GM21528 (cell line): ENCODE results near the gene PELI2.

ENCODE experiments used
- ATAC-seq: cut with Tn5 transposase; IDR thresholded peaks from one replicate; pipeline ENCODE4 v1.9.1; 2021; ENCODE audit warnings: mild to moderate bottlenecking, moderate library complexity; ENCODE audit not compliant: unreplicated experiment, low FRiP score

Gene PELI2

GRCh38 chr14:56118611-56119181 lies 485 bp downstream of the PELI2 start:
- peak; percentile 11 for ATAC-seq

DNA sequence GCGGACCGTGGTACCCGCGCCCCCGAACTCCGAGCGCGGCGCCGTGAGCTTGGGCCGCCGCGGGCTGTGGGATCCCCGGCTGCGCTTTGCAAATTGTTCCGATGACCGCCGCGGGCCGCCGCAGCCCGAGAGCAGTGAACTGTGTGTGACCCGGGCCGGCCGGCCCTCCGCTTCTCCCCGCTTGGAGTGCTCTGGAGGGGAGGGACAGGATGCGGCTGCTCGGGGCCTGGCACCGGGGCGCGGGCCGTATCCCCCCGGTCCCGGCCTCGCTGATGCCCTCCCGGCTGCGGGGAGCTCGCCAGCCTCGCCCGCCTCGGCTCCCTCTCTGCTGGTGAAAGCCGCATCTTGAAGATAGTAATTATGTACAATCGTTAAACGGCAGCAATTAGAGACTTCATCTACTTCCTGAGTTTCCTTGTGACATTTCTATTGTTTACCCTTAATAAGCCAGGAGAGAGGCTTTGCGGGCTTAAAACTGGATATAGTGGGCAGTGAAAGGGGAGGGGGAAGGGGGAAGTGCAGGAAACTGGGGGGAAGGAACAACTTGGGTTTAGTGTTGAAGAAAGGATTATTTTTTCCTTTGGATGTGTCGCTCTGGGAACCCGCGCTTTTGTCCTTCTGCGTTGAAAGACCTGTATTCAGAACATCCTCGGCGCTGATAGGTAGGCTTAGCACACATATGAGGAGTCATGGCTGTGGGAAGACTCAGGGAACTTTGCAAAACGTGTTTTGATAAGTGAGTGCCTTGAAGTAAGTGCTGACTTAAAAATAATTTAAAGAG lies 1.2 kb downstream of the PELI2 start:
- no peak for ATAC-seq

DNA sequence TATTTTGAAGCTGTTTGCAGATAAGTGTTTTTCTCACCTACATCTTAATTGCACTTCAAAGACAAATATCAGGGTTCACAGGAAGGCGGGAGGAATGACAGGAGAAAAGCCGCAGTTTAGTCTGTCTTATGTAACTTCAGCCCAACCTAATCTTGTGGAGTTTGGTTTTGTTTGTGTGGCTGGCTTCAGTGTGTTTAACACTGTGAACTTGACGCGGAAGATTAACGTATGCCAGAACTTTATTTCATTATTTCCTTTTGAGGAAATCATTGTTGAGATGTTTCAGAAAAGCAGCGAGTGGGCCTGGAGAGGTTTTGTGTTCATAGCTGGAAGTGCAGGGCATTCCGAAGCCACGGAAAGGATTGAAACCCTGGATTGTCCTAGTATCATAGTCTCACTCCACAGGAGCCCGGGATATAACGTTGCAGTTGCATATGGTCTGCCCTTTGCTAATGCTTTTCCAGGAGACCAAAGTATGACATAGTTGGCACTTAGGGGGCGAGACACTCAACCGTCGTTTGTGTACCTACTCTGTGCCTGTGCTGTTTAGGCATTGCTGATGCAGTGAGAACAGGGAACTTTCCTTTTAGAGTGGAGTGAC lies 2.0 kb downstream of the PELI2 start:
- no peak for ATAC-seq

DNA sequence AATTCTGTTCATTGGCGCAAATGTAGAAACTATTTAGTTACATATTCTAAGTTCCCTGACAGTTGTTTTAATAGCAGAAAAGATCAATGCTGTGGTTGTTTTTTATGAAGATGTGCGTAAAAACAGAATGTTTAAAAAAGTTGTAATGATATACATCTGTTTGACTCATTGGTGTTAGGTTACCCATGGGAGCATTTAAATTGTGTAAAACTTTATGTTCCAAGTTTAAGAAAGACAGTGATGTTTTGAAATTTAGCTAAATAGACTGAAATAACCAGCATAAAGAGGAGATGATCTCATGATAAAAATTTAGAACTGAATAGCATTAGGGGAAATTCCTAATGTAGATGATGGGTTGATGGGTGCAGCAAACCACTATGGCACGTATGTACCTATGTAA lies 3.6 kb downstream of the PELI2 start:
- ATAC-seq: no peak

DNA sequence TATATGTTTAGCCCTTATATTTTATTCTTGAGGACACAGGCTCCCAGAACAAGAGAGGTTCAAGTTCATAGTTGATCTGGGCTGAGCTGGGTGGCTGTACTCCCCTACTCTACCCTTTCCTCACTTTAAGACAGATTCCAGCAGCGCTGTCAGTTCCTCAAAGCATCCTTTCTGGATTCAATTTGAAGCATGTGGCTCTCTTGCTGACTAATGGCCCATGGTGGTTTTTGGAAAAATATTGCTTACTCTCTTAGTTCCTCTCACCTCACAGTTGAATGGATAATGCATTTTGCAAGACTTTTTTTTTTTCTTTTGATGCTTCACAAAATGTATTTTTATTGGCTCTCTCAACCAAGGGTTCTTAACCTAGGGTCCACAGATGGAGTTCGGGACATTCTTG lies 4.1 kb downstream of the PELI2 start:
- ATAC-seq: no peak

DNA sequence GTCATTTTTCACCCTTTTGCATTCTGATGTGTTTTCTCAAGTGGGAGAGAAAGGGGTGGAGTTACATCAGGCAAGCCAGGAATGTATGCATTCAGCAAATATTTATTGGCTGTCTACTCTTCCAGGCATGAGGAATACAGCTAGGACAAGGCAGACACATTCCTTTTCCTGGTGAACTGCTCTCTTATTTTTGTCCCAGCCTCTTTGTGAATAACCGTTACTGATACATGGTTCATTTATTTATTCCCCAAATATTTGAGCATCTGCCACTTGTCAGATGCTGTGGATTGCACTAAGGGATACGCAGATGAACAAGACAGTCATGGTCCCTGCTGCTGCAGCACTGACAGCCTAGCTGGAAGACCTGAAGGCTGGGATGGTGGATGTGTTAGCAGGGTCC lies 6.1 kb downstream of the PELI2 start:
- ATAC-seq: no peak

DNA sequence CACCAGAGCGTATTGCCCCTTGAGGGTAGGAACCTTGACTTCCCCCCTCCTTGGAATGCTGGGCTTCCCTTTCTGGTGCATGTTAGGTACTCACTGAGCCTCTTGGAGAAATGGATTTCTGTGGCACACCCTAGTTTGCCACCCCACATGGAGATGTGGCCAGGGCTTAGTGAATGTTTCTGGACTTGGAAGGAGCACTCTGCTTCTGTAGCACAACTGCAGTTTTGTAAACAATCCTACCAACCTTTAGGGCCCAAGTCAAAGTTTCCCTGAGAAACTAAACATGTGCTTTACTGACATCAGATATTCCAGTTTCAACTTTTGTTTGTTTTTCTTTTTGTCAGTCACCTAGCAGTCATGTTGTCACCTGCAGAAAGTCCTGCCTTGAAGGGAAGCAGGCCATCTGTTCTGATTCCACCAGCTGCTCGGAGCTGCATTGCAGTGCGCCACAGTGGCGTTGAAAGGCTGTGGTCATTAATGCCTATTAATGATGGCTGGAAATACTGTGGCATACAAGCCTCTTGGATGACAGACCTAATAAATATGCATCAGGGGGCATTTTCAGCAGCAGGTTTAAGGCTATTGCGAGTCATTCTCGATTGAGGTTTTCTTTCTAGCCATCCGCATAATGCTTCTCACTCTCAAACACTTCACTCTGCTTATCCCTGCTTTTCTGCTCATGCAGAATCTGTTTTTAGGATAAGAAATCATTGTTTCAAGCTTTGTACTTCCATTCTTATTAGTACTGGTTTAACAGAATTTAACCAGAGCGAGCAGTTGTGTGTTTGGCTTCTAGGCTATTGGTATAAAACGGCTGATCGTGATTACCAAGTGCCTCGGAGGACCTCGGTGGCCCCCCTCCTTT lies 7.8 kb downstream of the PELI2 start:
- ATAC-seq: no peak

- ATAC-seq: no peak
Observed at GRCh38 chr14:56126637-56126913, 8.4 kb downstream of the PELI2 start.

GRCh38 chr14:56127156-56127555 lies 8.9 kb downstream of the PELI2 start:
- ATAC-seq: no peak

DNA sequence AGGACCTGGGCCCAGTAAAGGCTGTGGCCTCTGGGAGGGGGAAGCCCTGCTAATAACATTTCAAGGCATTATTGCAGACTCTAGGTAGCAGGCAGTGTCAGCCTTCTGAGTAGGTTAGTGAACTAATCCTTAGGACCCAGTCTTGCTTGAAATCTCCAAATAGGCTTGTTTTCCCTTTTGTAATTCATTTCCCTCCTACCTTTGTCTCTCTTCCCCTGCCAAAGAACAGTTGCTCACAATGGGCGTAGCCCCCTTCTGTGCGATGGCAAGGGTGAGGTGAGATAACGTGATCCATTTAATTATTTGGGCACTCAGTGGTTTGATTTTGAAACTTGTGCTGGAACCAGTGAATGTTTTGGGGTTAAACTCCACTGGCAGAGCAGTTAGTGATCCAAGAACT lies 10.9 kb downstream of the PELI2 start:
- ATAC-seq: no peak

DNA sequence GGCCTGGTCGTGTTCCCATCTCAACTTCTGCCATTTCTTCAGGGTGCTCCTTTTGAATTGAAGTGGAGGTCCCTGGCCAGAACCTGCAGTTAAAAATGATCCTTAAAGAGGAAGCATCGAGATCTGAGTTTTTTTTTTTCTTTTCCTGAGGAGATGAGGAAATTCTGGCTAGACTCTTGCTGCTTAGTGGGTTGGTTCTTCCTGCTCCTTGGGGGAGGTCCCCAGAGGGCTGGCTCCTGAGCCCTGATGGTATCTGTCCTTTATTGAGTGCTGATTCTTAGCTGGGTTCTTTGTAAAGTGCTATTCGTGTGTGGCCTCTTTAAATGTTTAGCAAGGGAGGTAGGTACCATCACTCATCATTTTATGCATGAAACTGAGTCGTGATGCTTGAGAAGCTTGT lies 11.7 kb downstream of the PELI2 start:
- ATAC-seq: no peak

GRCh38 chr14:56131004-56131864 lies 13.0 kb downstream of the PELI2 start:
- ATAC-seq: no peak

DNA sequence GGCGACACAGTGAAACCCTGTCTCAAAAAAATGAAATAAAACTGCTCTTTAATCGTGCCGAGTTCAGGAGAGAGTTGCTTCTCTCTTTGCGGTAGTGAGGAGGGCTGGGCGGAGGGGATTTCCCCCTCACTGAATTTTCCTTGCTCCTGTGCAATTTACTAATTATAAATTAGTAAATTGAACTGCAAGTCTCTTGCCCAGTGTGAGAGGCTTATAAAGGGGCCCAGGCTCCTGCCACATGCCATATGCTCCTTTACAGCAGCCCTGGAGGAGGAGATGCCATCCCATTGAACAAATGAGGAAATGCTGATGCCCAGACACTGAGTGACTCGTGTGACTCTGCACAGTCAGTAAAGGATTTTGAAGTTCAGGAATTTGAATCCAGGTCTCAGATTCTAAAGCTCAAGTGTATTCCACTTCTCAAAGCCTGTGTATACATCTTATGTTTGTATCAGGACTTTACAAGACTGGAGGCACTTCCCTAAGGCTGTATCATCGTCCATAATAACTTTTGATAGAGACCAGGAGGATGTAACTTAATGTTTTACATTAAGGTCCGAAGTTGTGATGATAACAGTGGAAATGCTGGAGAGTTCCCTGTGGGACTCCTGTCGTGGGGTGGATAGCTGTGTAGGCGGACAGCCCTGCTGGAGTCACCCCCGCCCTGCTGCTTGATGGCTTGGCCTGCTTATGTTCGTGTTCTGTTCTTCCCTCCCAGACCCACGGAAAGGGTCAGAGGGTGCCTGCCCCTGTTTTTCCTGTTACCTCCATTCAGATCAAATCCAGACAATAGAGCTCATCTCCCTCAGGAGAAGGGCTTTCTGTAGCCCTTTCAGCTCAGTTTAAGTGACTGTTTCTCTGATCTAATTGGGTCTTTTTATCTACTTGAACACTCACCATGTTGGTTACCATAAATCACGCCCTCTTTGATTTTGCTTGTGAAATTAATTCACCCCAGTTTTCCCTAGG lies 13.9 kb downstream of the PELI2 start:
- no peak for ATAC-seq

DNA sequence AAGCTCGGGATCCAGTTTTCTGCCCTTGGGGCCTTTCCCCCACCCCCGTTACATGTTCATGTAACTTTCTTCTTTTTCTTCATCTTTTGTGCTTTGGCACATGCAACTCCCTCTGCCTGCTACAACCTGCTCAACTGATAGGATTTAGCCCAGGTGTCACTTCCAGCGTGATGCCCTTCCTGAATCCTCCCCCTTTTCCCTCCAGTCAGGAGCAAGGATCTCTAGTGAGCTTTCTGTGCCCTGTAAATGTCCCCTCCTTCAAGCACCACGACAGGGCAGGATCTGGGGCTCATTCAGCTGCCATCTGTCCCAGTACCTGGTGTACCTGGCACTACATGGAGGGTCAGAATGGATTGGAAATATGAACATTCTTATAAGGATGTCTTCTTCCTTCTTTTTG lies 15.3 kb downstream of the PELI2 start:
- ATAC-seq: no peak

- no peak for ATAC-seq
Observed at GRCh38 chr14:56135001-56135400, 16.8 kb downstream of the PELI2 start.

DNA sequence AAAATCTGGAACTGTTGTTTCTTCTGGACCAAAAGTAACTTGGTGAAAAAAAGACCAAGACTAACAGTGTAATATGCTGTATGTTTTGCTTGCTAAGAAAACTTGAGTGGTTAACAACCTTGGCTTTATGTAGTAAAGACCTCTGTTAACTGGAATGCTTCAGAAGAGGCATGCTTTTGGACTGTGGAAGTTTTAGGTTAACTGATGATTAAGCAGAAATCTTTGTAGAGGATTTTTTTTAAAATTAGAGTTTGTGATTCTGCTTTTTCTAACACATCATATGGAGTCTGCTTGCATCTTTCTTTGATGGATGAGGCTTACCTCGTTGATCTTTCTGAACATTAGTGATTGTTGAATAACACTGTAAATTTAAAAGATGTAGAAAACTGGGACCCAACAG lies 17.5 kb downstream of the PELI2 start:
- ATAC-seq: no peak

DNA sequence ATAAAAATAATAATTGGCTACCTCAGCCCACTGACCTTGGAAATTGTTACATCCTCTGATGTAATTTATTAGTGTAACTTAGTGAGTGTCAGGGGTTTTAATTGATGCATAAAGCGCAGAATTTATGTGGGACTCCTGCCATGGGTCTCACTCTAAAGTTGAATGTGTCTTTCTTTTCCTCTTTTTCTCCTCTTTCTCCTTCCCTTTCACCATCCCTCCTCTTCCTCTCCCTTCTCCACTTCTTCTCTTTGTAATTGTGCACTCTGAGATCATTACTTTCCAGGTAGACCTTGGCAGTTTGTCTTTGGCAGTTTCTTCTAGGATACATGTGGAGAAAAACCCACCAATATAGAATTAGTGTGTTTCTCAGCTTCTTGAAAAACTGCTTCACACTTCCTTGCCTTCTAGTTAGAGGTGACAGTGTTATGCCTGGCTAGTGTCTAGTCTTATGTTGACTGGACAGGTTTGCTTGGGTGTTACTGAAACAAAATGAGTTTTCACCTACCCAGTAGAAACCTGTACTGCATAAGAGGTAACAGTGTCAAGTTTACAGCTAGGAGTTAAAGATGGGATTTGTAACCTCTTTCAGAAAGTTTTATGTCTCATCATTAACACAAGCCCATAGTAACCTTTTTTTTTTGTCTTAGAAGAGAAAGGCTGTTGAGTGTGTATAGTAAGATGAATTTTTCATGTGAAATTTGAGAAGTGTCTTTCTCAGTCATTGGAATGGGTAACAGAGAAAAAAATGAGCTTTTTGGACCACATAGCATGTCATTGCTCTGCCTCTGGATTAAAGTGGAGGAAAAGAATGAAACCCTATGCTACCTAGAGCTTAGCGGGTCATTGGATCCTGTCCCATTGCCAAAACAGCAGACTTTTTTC lies 18.6 kb downstream of the PELI2 start:
- ATAC-seq: no peak

GRCh38 chr14:56137453-56137807 lies 19.2 kb downstream of the PELI2 start:
- ATAC-seq: no peak
